ENCODE data around the gene RAB40B. TPM values are rescaled to one million over a fixed set of nuclear protein-coding genes. Genes with fewer than 3 reads are reported as not detected.

Gene RAB40B
- total RNA-seq, 1 donor from 2014 or later: 14.6 TPM

DNA sequence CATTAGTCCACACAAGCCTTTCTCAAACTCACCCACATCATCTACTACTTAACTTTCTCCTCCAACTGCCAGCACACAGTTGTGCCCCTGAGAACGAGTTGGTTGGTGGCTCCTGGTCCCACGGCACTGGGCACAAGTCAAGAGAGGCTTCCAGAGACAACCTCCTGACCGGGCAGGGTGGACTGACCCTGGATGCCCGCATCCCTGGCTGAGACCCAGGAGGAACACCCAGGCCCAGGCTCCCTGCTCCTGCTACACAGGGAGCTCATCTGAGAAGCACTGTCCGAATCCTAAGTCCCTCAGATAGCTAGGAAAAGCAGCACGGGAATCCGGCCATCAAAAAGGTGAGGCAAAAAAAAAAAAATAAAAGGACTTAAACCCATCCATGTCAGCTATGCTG, 79.3 kb downstream of the RAB40B start:
- TF ChIP-seq CTCF (IDR thresholded peaks at IDR 0.05; ENCODE audit: partially characterized antibody, unreplicated experiment): no peak
- no peaks in the 10 kb centered on the region for H3K27me3 Mint-ChIP-seq (ENCODE audit: unreplicated experiment)
- no peaks in the 10 kb centered on the region for H3K4me1 Mint-ChIP-seq (ENCODE audit: low read depth, unreplicated experiment)
- H3K4me3 Mint-ChIP-seq (ENCODE audit: unreplicated experiment): no peak overlapping the region
- DNase-seq: no peak
- no peak overlapping the region for H3K27ac Mint-ChIP-seq (ENCODE audit: unreplicated experiment)
- H3K36me3 Mint-ChIP-seq (ENCODE audit: unreplicated experiment): peaks cover 5% of the 10 kb centered on the region
- H3K9me3 Mint-ChIP-seq (ENCODE audit: unreplicated experiment): peaks cover 3% of the 10 kb centered on the region

- TF ChIP-seq CTCF (IDR thresholded peaks at IDR 0.05; ENCODE audit: partially characterized antibody, unreplicated experiment): no peak
- no peak overlapping the region for H3K27ac Mint-ChIP-seq (ENCODE audit: unreplicated experiment)
- no peaks in the 10 kb centered on the region for H3K36me3 Mint-ChIP-seq (ENCODE audit: unreplicated experiment)
Measured at GRCh38 chr17:82616021-82616711, 82.3 kb downstream of the RAB40B start.

GRCh38 chr17:82615084-82616020, 83.1 kb downstream of the RAB40B start:
- no peaks in the 10 kb centered on the region for H3K27me3 Mint-ChIP-seq (ENCODE audit: unreplicated experiment)
- H3K27ac Mint-ChIP-seq (ENCODE audit: unreplicated experiment): no peak overlapping the region
- no peaks in the 10 kb centered on the region for H3K36me3 Mint-ChIP-seq (ENCODE audit: unreplicated experiment)
- peaks cover 2% of the 10 kb centered on the region for H3K9me3 Mint-ChIP-seq (ENCODE audit: unreplicated experiment)
- H3K4me3 Mint-ChIP-seq (ENCODE audit: unreplicated experiment): no peak overlapping the region
- peaks cover 19% of the 10 kb centered on the region for H3K4me1 Mint-ChIP-seq (ENCODE audit: low read depth, unreplicated experiment)
- no peak for TF ChIP-seq CTCF (IDR thresholded peaks at IDR 0.05; ENCODE audit: partially characterized antibody, unreplicated experiment)
- DNase-seq: peak; percentile 37

More at GRCh38 chr17:82616021-82616711, 82.3 kb downstream of the RAB40B start:
- Mint-ChIP-seq H3K27me3 (ENCODE audit: unreplicated experiment) (no peaks in the 10 kb centered on the region), H3K4me1 (ENCODE audit: low read depth, unreplicated experiment) (peaks cover 19% of the 10 kb centered on the region), H3K9me3 (ENCODE audit: unreplicated experiment) (peaks cover 2% of the 10 kb centered on the region), H3K4me3 (ENCODE audit: unreplicated experiment) (no peak overlapping the region)
- DNase-seq: no peak

DNA sequence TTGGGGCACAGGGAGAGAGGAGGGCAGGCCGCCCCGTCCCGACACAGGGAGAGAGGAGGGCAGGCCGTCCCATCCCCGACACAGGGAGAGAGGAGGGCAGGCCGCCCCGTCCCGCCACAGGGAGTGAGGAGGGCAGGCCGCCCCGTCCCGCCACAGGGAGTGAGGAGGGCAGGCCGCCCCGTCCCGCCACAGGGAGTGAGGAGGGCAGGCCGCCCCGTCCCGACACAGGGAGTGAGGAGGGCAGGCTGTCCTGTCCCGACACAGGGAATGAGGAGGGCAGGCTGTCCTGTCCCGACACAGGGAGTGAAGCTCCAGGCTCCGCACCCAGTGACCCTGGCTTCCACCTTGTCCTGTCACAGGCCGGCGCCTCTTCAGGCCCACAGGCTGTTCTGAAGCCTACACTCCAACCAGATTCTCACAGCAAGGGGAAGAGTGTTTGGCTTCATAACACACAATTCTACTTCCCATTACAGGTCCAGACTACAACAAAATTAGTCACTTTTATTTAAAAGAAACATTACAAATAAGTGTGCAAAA, 84.3 kb downstream of the RAB40B start:
- H3K36me3 Mint-ChIP-seq (ENCODE audit: unreplicated experiment): no peaks in the 10 kb centered on the region
- H3K4me3 Mint-ChIP-seq (ENCODE audit: unreplicated experiment): no peak overlapping the region
- peaks cover 7% of the 10 kb centered on the region for H3K27me3 Mint-ChIP-seq (ENCODE audit: unreplicated experiment)
- no peak for TF ChIP-seq CTCF (IDR thresholded peaks at IDR 0.05; ENCODE audit: partially characterized antibody, unreplicated experiment)
- peaks cover 2% of the 10 kb centered on the region for H3K9me3 Mint-ChIP-seq (ENCODE audit: unreplicated experiment)
- DNase-seq: no peak
- H3K4me1 Mint-ChIP-seq (ENCODE audit: low read depth, unreplicated experiment): peaks cover 22% of the 10 kb centered on the region
- H3K27ac Mint-ChIP-seq (ENCODE audit: unreplicated experiment): no peak overlapping the region

Data from glutamatergic neuron (in vitro differentiated cells).